Stimulated activated CD8-positive, alpha-beta memory T cell treated with anti-CD3 and anti-CD28 coated beads, Interleukin-2, amount 100 ng/mL, for 48 hours (primary cell): ENCODE data around the gene TTC31.
"Not testable (repeated sequence)": the region's sequence is repeated elsewhere in the genome, so short reads cannot be mapped to it uniquely, and the experiment has no call there.

Source experiments
- DNase-seq, 2 donors: peaks; one replicate each; pipeline ENCODE4 v3.0.0-alpha.2; 2020; ENCODE audit warnings: low read depth in 2 of 2

TTC31 gene

DNA sequence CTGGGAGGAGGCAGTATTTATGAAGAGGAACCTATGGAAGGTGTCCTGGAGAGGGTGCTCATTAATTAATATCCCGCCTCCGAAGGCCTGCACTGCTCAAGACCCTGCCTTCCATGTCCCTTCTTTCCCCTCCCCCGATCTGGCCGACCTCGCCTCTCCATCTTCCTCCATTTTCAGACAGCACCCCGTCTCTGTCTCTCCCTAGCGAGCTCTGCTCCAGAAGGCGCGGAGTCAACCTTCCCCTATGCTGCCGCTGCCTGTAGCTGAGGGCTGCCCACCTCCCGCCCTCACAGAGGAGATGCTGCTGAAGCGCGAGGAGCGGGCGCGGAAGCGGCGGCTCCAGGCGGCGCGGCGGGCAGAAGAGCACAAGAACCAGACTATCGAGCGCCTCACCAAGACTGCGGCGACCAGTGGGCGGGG lies 25.7 kb upstream of the TTC31 start:
- no peak for DNase-seq

GRCh38 chr2:74457549-74458131 lies 25.2 kb upstream of the TTC31 start:
- peak; percentile 75 to 82 for DNase-seq

DNA sequence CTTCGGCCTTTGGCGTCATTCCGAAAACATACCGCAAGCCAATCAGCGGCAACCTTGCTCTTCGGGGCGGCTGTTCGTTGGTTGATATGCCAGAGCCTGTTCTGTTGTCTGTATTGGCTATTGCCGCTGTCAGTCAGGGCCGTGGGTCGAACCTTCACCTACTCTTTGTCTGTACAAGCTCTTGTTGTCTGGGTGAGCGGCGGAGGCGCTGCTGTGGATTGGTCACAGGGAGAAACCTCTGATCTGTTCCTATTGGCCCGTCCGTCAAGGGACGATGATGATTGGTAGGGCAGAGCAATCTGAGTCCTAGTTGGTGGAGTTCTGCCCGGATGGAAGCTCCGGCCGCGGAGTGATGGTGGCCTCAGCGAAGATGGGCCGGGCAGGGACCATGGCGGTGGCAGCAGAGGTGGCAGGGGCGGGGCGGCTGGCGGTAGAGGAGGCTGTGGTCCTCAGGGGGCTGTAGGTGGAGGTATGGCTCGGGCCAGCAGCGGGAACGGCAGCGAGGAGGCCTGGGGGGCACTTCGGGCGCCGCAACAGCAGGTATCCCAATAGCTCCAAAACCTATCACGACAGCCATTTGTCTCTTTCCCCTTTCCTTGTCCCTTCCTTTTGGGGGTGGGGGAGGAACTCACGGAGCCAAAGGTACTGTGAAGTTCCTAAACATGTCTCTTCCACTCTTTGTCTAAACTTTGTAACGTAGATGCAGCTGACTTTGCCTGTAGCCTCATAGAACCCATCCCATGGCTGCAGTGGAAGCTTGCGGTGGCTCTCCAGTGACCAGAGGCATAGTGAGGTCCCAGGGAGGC lies 24.5 kb upstream of the TTC31 start, which contains the start of gene WBP1:
Gene WBP1 (plus strand): TSS at position 307 of the 806 bp plus-strand sequence. CDS start 165 bp downstream, at position 472.
- DNase-seq = peak; percentile 92 to 96

GRCh38 chr2:74458938-74459363 lies 23.9 kb upstream of the TTC31 start:
- DNase-seq = no peak

DNA sequence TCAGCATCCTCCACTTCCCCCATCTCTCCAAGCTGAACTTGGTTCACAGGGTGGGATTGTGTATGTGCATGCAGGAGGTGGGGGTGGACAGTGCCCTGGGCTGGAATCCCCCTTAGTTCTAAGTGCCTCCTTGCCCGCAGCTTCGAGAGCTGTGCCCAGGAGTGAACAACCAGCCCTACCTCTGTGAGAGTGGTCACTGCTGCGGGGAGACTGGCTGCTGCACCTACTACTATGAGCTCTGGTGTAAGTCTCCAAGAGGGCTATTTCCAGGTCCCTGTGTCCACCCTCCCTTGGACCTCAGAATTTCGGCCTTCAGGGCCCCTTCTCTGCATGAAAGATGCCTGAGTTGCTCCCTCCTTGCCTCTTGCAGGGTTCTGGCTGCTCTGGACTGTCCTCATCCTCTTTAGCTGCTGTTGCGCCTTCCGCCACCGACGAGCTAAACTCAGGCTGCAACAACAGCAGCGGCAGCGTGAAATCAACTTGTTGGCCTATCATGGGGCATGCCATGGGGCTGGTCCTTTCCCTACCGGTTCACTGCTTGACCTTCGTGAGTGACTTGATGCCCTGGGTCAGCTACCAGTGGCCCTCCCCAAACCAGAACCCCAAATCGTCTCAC lies 23.3 kb upstream of the TTC31 start:
- not testable (repeated sequence) for DNase-seq

DNA sequence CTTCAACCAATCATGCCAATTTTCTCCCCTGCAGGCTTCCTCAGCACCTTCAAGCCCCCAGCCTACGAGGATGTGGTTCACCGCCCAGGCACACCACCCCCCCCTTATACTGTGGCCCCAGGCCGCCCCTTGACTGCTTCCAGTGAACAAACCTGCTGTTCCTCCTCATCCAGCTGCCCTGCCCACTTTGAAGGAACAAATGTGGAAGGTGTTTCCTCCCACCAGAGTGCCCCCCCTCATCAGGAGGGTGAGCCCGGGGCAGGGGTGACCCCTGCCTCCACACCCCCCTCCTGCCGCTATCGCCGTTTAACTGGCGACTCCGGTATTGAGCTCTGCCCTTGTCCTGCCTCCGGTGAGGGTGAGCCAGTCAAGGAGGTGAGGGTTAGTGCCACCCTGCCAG lies 22.7 kb upstream of the TTC31 start:
- DNase-seq = not testable (repeated sequence)

- DNase-seq = no peak
Observed at GRCh38 chr2:74461187-74462053, 21.5 kb upstream of the TTC31 start.

DNA sequence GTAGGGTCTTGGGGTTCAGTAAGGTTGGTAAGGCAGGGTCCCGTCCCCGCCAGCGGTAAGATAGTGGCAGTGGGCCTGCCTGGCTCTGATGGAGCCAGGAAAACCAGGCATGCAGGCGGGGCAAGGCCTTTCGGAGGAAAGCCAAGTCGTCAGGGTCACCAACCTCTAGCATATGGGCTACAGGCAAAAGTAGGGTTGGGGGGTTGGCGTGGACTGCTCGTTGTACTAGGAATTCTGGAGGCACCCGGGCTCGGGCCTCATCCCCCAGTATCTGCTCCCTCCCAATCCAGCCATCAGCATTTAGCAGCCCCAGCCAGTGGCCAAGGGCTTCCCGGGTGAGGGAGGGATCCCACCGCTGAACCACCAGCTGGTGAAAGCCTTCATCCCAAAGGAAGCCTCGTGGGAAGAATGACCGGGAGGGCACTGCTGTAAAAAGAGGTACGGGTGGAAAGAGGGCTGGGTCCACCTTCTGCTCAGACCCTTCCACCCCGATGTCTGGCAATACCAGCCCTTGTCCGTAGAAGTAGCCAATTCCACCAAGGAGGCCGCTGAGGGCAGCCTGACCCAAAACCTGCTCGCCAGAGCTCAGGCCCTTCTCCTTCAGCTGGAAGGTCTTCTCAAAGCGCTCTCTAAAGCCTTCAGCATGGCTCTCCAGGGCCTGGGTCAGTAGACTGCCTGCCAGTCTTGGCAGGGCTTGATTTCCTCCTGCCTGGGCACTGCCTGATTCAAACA lies 20.7 kb upstream of the TTC31 start:
- DNase-seq = no peak

- DNase-seq = no peak
Observed at GRCh38 chr2:74462786-74463105, 20.1 kb upstream of the TTC31 start.

GRCh38 chr2:74464406-74464805 lies 18.5 kb upstream of the TTC31 start:
- DNase-seq = no peak

- not testable (repeated sequence) for DNase-seq
Observed at GRCh38 chr2:74470742-74471141, 12.1 kb upstream of the TTC31 start.

DNA sequence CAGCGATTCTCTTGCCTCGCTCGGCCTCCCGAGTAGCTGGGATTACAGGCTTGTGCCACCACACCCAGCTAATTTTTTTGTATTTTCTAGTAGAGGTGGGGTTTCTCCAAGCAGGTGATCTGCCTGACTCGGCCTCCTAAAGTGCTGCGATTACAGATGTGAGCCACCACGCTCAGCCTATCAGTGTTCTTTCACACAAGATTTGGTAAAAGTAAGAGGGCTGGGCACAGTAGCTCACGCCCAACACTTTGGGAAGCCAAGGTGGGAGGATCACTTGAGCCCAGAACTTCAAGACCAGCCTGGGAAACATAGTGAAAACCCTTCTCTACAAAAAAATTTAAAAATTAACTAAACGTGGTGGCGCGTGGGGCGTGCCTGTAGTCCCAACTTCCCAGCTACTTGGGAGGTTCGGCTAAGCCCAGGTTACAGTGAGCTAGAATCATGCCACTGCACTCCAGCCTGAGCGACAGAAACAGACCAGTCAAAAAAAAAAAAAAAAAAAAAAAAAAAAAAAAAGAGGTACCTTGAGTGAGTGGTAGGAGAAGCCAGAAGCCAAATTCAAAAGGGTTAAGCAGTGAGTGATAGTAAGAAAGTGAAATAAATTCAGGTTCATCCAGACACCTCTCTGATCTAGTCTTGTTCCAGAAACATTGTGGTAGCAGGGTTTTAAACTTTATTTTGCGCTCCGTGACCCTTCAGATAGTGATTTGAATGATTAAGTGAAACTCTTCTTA lies 11.4 kb upstream of the TTC31 start:
- DNase-seq = no peak

DNA sequence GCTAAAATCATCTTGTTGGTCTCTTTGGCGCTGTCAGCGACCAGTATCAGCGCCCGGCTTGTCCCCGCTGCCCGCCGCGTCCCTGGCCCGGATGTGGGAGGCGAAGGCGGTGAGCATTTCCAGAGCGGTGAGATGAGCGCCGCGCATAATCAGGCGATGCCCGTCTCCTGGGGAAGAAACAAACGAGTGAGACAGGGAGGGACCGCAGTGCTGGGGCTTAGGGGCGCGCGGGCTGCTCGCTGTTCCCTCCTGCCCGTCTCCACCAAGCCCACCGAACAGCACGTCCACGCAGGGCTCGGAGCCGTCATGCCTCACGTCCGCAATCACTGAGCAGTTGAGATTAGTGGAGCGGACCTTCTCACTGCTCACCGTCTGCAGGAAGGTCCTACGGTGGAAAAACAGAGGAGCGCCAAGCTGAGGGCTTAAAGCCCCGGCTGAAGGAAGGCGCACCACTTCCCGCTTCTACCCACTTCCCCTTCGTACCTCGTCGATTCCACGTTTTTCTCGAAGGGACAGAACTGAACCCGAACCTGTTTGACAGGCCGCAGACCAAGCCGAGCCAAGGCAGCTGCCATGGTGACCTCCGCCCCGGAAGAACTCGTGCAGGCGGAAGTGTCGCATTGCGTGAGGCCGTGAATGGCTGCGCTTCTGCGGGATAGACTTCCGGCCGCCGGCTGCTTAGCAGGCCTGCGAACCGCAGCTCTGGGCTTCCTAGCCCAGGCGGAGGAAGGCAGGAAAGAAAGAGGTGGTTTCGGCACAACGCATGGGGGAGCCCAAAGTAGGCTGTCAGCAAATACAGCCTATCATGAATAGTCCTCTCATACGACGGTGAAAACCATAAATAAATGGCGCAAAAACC lies 10.6 kb upstream of the TTC31 start, which contains the start of gene MRPL53:
Gene MRPL53 (minus strand): TSS at position 595 of the 859 bp plus-strand sequence. CDS start 20 bp downstream, at position 575.
- DNase-seq = peak; percentile 92

DNA sequence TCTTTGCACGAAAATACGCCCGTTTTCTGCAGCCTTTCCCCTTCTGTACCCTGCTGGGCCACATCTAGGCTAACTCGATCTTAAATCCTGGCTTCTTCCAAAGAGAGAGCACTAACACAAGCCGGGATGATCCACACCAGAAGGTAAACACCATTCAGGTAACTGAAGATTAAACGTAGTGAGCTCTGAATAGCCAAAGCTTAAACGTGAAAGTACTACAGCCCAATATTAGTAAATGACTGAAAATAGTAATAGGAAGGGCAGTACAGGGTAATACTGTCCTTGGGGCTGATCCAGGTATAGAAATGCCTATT lies 10.0 kb upstream of the TTC31 start:
- DNase-seq = no peak

DNA sequence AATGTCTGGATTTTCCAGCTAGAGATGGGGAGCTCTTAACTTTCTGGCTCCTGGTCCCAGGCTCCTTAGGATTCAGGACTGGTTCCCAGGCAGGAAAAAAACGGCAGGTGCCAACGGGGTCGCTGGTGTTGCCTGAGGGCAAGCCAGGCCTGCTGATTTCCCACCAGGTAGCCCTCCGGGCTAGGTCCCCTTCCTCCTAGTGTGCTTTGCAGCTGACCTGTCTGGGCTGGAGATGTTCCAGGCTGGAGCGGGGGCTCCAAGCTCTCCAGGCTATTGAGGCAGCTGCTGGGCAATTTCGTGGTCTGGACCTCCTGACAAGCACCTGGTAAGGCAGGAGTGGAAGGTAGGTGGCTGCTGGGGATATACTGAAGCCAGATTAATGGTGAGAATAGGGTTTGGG lies 8.4 kb upstream of the TTC31 start:
- no peak for DNase-seq

- no peak for DNase-seq
Observed at GRCh38 chr2:74474899-74475298, 8.0 kb upstream of the TTC31 start.

- DNase-seq = no peak
Observed at GRCh38 chr2:74481431-74481830, 1.4 kb upstream of the TTC31 start.

DNA sequence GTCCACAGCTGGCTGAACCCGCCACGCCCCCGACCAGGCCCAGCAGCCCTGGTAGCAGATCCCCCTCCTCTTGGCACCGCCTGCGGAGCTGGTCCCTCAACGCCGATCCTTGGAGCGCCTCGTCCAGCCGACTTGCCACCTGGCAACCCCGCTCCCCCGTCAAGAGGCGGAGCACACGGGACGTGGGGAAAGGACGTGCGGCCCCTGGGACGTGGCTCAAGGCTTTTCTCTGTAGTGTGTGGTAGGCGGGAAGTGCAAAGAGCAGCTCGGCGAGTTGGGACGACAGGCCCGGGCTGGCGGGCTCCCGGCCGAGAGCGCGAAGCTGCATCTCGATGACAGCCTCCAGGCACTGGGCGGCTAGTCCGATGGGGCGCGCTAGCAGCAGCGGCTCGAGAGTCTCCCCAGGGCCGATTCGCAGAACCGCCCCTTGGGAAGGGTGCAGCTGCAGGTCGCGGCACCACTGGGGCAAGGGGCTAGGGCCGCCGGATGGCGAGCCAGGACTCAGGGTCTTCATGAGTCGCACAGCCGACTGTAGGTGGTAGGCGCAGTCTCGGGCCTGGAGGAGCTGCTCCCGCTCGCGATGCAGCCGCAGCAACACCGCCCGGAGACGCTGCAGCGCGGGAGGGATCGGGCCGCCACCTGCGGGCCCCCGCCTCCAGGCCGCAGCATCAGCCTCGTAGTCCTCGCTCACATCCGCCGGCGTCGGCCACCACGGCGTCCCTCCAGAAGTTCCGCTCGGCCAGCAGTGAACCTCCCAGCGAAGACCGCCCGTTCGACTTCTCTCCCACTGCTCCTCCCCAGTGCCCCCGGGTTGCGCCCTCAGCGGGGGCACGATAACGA lies 700 bp upstream of the TTC31 start:
- DNase-seq = peak in 1 of 2 donors; percentile 42

DNA sequence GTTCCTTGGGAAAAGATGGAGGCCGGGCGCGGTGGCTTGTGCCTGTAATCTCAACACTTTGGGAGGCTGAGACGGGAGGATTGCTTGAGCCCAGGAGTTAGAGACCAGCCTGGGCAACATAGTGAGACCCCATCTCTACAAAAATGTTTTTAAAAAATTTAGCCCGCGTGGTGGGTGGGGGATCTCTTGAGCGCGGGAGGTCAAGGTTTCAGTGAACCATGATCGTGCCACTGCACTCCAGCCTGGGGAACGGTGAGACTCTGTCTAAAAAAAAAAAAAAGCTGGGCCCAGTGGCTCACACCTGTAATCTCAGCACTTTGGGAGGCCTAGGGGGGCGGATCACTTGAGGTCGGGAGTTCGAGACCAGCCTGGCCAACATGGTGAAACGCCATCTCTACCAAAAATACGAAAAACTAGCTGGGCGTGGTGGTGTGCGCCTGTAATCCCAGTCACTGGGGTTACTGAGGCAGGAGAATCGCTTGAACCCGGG lies 839 bp downstream of the TTC31 start:
- not testable (repeated sequence) for DNase-seq
